ENCODE data around the gene CNPY3. TPM values are rescaled to one million over a fixed set of nuclear protein-coding genes. Genes with fewer than 3 reads are reported as not detected.

Gene CNPY3
- total and polyA plus RNA-seq, 4 donors = 28.3 to 50.1 (median 32.5) TPM

DNA sequence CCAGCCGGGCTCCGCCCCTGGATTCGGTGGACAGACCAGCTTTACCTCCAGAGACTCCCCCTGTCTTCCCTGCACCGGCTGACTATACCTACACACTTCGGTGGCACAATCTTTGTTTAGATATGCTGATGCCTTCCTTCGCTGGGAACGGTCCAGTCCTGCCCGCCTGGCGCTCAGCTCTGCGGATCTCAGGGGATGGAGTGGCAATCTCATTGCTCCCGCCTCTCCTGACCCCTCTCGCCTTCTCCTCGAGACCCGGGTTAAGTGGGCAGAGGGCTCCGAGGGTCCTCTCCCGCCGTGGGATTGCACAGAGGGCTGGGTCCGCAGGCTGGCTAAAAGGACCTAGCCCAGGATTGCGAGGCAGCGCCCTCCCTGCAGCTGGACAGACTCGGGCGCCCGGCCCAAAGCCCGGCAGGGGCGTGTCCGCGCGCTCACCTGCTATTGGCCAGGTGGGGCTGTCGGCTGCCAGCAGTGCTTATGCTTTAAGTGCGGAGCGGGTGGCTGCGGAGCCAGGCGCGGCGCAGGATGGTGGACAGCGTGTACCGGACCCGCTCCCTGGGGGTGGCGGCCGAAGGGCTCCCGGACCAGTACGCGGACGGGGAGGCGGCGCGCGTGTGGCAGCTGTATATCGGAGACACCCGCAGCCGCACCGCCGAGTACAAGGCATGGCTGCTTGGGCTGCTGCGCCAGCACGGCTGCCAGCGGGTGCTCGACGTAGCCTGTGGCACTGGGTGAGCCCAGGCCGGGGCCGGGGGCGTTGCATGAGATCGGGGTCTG lies 31.2 kb downstream of the CNPY3 start, which contains the start of gene GNMT:
GNMT (plus strand) TSS at position 512 of the 777 bp plus-strand sequence; CDS start at position 526, 14 bp downstream.
- DNase-seq (peak in 1 of 2 donors; percentile 82), ATAC-seq (ENCODE audit: low FRiP score) (peak; percentile 69)
- Histone ChIP-seq H3K27me3 (ENCODE audit: control insufficient read depth in 1 of 2, insufficient read depth in 2 of 2, low read length in 1 of 2) (no peaks in the 10 kb centered on the region), H3K36me3 (ENCODE audit: control insufficient read depth in 1 of 2, insufficient read depth in 2 of 2, low read length in 1 of 2) (peaks cover 0 to 5% of the 10 kb centered on the region in 2 donors), H3K27ac (ENCODE audit: low read depth in 1 of 2, low read length in 2 of 2) (no peak within 1 kb of the TSS), H3K4me1 (ENCODE audit: control insufficient read depth in 1 of 2, insufficient read depth in 2 of 2, low read length in 2 of 2) (no peaks in the 10 kb centered on the region), H3K9me3 (ENCODE audit: control insufficient read depth, low read length) (no peaks in the 10 kb centered on the region), H3K4me3 (ENCODE audit: low read length in 2 of 2) (peak within 1 kb of the TSS; percentile 24 to 41)
- WGBS, 2 donors = 2% methylated on average over 62 of the region's 62 CpGs
- intact Hi-C loops (cut with DNase I) = no loop called here

DNA sequence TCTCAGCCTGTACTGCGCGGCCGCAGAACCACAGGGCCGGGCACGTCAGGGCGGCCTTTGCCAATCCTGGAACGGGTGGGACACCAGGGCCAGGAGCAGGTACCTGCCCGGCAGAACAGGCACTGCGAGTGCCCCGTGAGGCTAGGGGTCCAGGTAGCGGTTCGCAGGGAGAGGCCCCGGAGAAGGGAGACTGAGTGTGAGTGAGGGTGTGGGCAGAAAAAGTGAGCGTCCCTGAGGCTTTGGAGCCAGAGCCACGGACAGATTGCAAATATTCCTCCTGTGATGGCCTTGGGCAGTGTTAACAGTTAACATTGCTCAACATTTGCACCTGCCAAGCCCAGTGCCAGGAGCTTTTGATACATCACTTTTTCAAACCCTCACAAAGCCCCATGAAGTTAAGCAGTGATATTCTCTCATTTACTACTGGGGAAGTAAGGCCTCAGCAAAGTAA lies 31.8 kb downstream of the CNPY3 start:
- no peak overlapping the region for H3K27ac ChIP-seq (ENCODE audit: low read depth in 1 of 2, low read length in 2 of 2)
- ATAC-seq (ENCODE audit: low FRiP score) (peak; percentile 60), DNase-seq (no peak)
- intact Hi-C loops (cut with DNase I) = no loop called here
- no peaks in the 10 kb centered on the region for H3K4me1 ChIP-seq (ENCODE audit: control insufficient read depth in 1 of 2, insufficient read depth in 2 of 2, low read length in 2 of 2)
- no peaks in the 10 kb centered on the region for H3K9me3 ChIP-seq (ENCODE audit: control insufficient read depth, low read length)
- 25 to 29% methylated on average over 15 of the region's 15 CpGs for WGBS, 2 donors
- peaks cover 0 to 7% of the 10 kb centered on the region in 2 donors for H3K36me3 ChIP-seq (ENCODE audit: control insufficient read depth in 1 of 2, insufficient read depth in 2 of 2, low read length in 1 of 2)
- H3K27me3 ChIP-seq (ENCODE audit: control insufficient read depth in 1 of 2, insufficient read depth in 2 of 2, low read length in 1 of 2) = no peaks in the 10 kb centered on the region
- H3K4me3 ChIP-seq (ENCODE audit: low read length in 2 of 2) = peak overlapping the region in 1 of 2 donors; percentile 24

DNA sequence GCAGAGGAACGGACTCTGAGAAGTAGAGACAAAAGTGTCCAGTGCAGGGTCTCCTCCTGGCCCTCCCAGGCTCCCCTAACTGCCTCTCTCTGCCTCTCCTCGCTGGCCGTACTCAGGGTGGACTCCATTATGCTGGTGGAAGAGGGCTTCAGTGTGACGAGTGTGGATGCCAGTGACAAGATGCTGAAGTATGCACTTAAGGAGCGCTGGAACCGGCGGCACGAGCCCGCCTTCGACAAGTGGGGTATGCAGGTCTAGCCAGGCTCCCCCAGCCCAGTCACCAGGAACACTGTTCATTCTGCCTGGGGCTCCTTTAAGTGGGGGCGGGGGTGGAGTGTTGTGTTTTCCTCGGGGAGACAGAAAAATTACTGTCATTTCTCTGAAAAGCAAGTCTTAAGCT lies 32.8 kb downstream of the CNPY3 start:
- intact Hi-C loops (cut with DNase I) = no loop called here
- ATAC-seq (ENCODE audit: low FRiP score) (no peak), DNase-seq (no peak)
- Histone ChIP-seq H3K36me3 (ENCODE audit: control insufficient read depth in 1 of 2, insufficient read depth in 2 of 2, low read length in 1 of 2) (peaks cover 0 to 9% of the 10 kb centered on the region in 2 donors), H3K27ac (ENCODE audit: low read depth in 1 of 2, low read length in 2 of 2) (no peak overlapping the region), H3K4me3 (ENCODE audit: low read length in 2 of 2) (no peak overlapping the region), H3K4me1 (ENCODE audit: control insufficient read depth in 1 of 2, insufficient read depth in 2 of 2, low read length in 2 of 2) (no peaks in the 10 kb centered on the region), H3K27me3 (ENCODE audit: control insufficient read depth in 1 of 2, insufficient read depth in 2 of 2, low read length in 1 of 2) (no peaks in the 10 kb centered on the region), H3K9me3 (ENCODE audit: control insufficient read depth, low read length) (no peaks in the 10 kb centered on the region)
- 90 to 93% methylated on average over 12 of the region's 12 CpGs for WGBS, 2 donors

DNA sequence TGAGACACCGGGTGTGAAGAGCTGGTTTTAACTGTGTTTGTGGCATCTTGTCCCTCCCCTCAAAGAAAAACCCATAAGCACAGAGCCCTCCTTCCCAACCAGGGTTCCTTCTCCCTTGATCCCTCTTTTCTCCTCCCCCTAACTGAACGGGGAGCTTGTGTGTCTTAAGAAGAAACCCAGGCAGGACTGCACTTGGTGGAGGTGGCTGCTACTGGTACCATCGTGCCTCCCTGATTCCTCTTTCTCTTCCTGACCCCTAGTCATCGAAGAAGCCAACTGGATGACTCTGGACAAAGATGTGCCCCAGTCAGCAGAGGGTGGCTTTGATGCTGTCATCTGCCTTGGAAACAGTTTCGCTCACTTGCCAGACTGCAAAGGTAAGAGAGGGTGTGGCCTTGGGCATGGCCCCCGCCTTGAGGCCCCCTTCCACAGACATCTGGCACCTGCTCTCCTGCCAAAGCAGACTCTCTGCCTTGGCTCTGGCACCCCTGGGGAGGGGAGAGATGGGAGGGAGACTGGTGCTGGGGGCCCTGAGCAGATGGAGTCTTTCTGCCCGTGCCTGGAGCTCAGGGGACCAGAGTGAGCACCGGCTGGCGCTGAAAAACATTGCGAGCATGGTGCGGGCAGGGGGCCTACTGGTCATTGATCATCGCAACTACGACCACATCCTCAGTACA lies 33.4 kb downstream of the CNPY3 start:
- H3K27ac ChIP-seq (ENCODE audit: low read depth in 1 of 2, low read length in 2 of 2) = no peak overlapping the region
- H3K9me3 ChIP-seq (ENCODE audit: control insufficient read depth, low read length) = no peaks in the 10 kb centered on the region
- intact Hi-C loops (cut with DNase I) = no loop called here
- DNase-seq (no peak), ATAC-seq (ENCODE audit: low FRiP score) (no peak)
- H3K36me3 ChIP-seq (ENCODE audit: control insufficient read depth in 1 of 2, insufficient read depth in 2 of 2, low read length in 1 of 2) = peaks cover 0 to 12% of the 10 kb centered on the region in 2 donors
- 92% methylated on average over 13 of the region's 13 CpGs for WGBS, 2 donors
- no peaks in the 10 kb centered on the region for H3K27me3 ChIP-seq (ENCODE audit: control insufficient read depth in 1 of 2, insufficient read depth in 2 of 2, low read length in 1 of 2)
- no peak overlapping the region for H3K4me3 ChIP-seq (ENCODE audit: low read length in 2 of 2)
- H3K4me1 ChIP-seq (ENCODE audit: control insufficient read depth in 1 of 2, insufficient read depth in 2 of 2, low read length in 2 of 2) = no peaks in the 10 kb centered on the region

DNA sequence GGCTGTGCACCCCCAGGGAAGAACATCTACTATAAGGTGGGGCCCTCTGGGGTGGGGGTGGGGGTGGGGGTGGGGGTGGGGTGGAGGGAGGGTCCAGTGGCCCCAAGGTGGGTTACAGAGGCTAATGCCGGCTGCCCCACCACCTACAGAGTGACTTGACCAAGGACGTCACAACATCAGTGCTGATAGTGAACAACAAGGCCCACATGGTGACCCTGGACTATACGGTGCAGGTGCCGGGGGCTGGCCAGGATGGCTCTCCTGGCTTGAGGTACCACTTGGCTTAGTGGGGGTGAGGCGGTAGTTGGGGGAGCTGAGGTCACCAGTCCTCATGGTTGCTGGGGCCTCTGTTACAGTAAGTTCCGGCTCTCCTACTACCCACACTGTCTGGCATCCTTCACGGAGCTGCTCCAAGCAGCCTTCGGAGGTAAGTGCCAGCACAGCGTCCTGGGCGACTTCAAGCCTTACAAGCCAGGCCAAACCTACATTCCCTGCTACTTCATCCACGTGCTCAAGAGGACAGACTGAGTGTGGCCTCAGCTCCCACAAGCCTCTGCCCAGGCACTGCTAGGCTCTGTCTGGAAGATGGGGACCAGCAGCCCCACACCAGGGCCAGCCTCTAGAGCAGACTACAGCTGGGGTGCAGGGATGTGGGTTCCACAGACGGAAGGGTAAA lies 34.0 kb downstream of the CNPY3 start:
- no peak for DNase-seq
- 77 to 79% methylated on average over 12 of the region's 12 CpGs for WGBS, 2 donors
- H3K4me3 ChIP-seq (ENCODE audit: low read length in 2 of 2) = no peak overlapping the region
- H3K27ac ChIP-seq (ENCODE audit: low read depth in 1 of 2, low read length in 2 of 2) = no peak overlapping the region
- H3K36me3 ChIP-seq (ENCODE audit: control insufficient read depth in 1 of 2, insufficient read depth in 2 of 2, low read length in 1 of 2) = peaks cover 0 to 12% of the 10 kb centered on the region in 2 donors
- intact Hi-C loops (cut with DNase I) = no loop called here
- no peaks in the 10 kb centered on the region for H3K27me3 ChIP-seq (ENCODE audit: control insufficient read depth in 1 of 2, insufficient read depth in 2 of 2, low read length in 1 of 2)
- ATAC-seq (ENCODE audit: low FRiP score) = no peak
- H3K9me3 ChIP-seq (ENCODE audit: control insufficient read depth, low read length) = no peaks in the 10 kb centered on the region
- no peaks in the 10 kb centered on the region for H3K4me1 ChIP-seq (ENCODE audit: control insufficient read depth in 1 of 2, insufficient read depth in 2 of 2, low read length in 2 of 2)

DNA sequence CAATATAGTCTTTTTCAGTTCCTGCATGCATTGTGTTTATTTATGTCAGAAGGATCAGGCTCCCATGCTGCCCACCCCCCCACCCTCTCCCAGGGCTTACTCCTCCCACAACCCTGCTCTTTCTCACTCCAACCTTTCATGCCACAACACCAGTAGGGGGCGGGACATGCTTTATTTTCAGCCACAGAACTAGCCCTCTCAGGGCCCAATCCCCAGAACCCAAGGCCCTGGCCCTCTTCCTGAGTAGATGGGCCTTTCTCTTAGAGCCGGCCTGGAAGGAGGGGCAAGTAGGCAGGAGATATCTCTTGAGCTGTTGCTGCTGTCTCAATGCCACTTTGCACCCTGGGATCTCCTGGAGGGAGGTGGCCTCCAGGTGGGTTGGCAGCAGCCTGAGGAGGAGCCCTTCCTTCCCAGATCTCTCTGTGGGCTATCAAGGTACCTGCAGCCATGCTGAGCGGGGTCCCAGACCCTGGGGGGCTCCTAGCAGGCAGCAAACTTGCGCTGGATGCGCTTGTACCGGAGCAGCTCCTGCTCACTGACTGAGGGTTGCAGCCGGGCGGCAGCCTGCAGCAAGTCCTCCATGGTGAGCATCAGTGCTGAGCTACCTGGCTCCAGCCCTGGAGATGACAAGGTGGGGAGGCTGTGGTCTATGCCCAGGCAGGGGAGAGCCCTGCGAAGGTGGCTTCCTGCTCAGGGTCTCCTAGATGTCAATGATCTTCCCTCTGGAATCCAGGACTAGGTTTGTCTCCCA lies 34.8 kb downstream of the CNPY3 start:
- Histone ChIP-seq H3K27ac (ENCODE audit: low read depth in 1 of 2, low read length in 2 of 2) (no peak overlapping the region), H3K4me1 (ENCODE audit: control insufficient read depth in 1 of 2, insufficient read depth in 2 of 2, low read length in 2 of 2) (no peaks in the 10 kb centered on the region), H3K36me3 (ENCODE audit: control insufficient read depth in 1 of 2, insufficient read depth in 2 of 2, low read length in 1 of 2) (peaks cover 0 to 12% of the 10 kb centered on the region in 2 donors), H3K27me3 (ENCODE audit: control insufficient read depth in 1 of 2, insufficient read depth in 2 of 2, low read length in 1 of 2) (no peaks in the 10 kb centered on the region), H3K9me3 (ENCODE audit: control insufficient read depth, low read length) (no peaks in the 10 kb centered on the region), H3K4me3 (ENCODE audit: low read length in 2 of 2) (no peak overlapping the region)
- no peak for ATAC-seq (ENCODE audit: low FRiP score)
- intact Hi-C loops (cut with DNase I) = no loop called here
- no peak for DNase-seq
- WGBS, 2 donors = 81 to 85% methylated on average over 9 of the region's 9 CpGs

DNA sequence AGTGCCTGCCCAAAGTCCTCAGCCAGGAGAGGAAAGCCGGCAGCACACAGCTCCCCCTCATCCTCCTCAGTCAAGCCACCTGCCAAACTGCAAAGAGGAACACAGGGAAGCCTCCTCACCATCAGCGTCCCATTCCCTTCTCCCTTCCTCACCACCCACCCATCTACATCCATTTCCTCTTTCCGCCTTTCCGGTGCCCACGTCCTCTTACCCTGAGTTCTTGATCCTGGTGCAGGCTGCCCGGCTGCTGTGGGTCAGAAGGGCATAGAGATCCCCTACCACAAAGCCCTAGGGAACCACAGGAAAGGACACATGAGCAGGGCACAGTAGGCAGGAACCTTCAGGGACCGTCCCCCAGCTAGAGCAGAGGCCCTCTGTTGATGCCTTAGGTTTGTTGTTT lies 37.3 kb downstream of the CNPY3 start:
- no peak for DNase-seq
- no peak for ATAC-seq (ENCODE audit: low FRiP score)
- intact Hi-C loops (cut with DNase I) = no loop called here
- Histone ChIP-seq H3K4me1 (ENCODE audit: control insufficient read depth in 1 of 2, insufficient read depth in 2 of 2, low read length in 2 of 2) (no peaks in the 10 kb centered on the region), H3K4me3 (ENCODE audit: low read length in 2 of 2) (no peak overlapping the region), H3K36me3 (ENCODE audit: control insufficient read depth in 1 of 2, insufficient read depth in 2 of 2, low read length in 1 of 2) (peaks cover 0 to 12% of the 10 kb centered on the region in 2 donors), H3K27ac (ENCODE audit: low read depth in 1 of 2, low read length in 2 of 2) (no peak overlapping the region), H3K9me3 (ENCODE audit: control insufficient read depth, low read length) (no peaks in the 10 kb centered on the region), H3K27me3 (ENCODE audit: control insufficient read depth in 1 of 2, insufficient read depth in 2 of 2, low read length in 1 of 2) (no peaks in the 10 kb centered on the region)
- WGBS, 2 donors = 71 to 80% methylated on average over 7 of the region's 7 CpGs

DNA sequence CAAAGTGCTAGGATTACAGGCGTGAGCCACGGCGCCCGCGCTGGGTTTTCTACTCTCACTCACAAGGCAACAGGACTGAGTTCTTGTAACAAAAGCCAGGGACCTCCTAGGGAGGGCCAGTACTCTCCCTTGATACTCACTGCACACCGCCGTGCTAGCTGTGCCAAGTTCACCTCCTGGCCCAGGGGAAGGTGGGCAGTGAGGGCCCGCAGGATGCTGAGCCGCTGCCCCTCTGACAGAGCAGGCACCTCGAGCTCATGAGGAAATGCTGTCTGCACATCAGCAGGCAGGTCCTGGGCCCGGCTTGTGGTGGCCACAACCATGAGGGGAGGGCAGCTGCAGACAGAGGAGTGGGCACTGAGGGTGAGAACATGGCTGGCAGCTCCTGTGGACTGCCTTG lies 37.9 kb downstream of the CNPY3 start:
- ATAC-seq (ENCODE audit: low FRiP score) = no peak
- 93 to 94% methylated on average over 11 of the region's 11 CpGs for WGBS, 2 donors
- H3K4me3 ChIP-seq (ENCODE audit: low read length in 2 of 2) = no peak overlapping the region

More for the DNA sequence above, 37.9 kb downstream of the CNPY3 start:
- peaks cover 0 to 12% of the 10 kb centered on the region in 2 donors for H3K36me3 ChIP-seq (ENCODE audit: control insufficient read depth in 1 of 2, insufficient read depth in 2 of 2, low read length in 1 of 2)
- H3K27ac ChIP-seq (ENCODE audit: low read depth in 1 of 2, low read length in 2 of 2) = no peak overlapping the region
- no peak for DNase-seq
- H3K4me1 ChIP-seq (ENCODE audit: control insufficient read depth in 1 of 2, insufficient read depth in 2 of 2, low read length in 2 of 2) = no peaks in the 10 kb centered on the region
- intact Hi-C loops (cut with DNase I) = no loop called here
- no peaks in the 10 kb centered on the region for H3K9me3 ChIP-seq (ENCODE audit: control insufficient read depth, low read length)
- H3K27me3 ChIP-seq (ENCODE audit: control insufficient read depth in 1 of 2, insufficient read depth in 2 of 2, low read length in 1 of 2) = no peaks in the 10 kb centered on the region
